B cell (primary cell): Measurements from ENCODE around the gene HSDL2. TPM values are rescaled to one million over a fixed set of nuclear protein-coding genes. Genes with fewer than 3 reads are reported as not detected.

Experiments
- ATAC-seq: fragments of 200-7000 bp; cut with Tn5 transposase; one replicate; pipeline ENCODE4 v1.10.0; 2021; ENCODE audit warnings: low read depth, mild to moderate bottlenecking, moderate number of reproducible peaks, moderate library complexity
- CTCF ChIA-PET: fragments of 350-600 bp; sonication (Branson Sonifier 250); formaldehyde crosslinking; loops from one replicate; lab custom pipeline; 2021; ENCODE audit warnings: antibody characterized with exemption, inconsistent platforms; lab: Charles Lee
- POLR2A ChIA-PET: fragments of 350-600 bp; sonication (Branson Sonifier 250); formaldehyde crosslinking; loops from one replicate; lab custom pipeline; 2021; ENCODE audit warnings: antibody characterized with exemption; lab: Charles Lee
- DNase-seq: peaks from one replicate; pipeline ENCODE4 v3.0.0; 2013
- H2AFZ ChIP-seq: 2 replicates; pipeline ENCODE4 v1.6.1; 2012; ENCODE audit warnings: mild to moderate bottlenecking, low read depth, low read length; ENCODE audit not compliant: insufficient read depth, poor library complexity, severe bottlenecking
- H3K27ac ChIP-seq, 2 donors: 1 replicate in 1 of 2; 2 replicates in 1 of 2; pipeline ENCODE4 v1.5.1; 2012 to 2013; ENCODE audit warnings: low read length in 2 of 2, mild to moderate bottlenecking in 2 of 2, moderate library complexity in 1 of 2
- H3K27me3 ChIP-seq, 4 experiments: fragments of 200-600 bp in 1 of 4; sonication (generic) in 1 of 4; replicated peaks in 1 of 4; 1 replicate in 2 of 4; 2 replicates in 2 of 4; pipeline versions ENCODE4 v1.6.1 to v1.7.0; 2013 to 2016; ENCODE audit warnings: low read length in 3 of 4, mild to moderate bottlenecking in 2 of 4, mixed read lengths in 1 of 4, moderate library complexity in 1 of 4; ENCODE audit not compliant: insufficient read depth in 4 of 4, control insufficient read depth in 3 of 4; ENCODE audit errors: control extremely low read depth in 1 of 4
- H3K36me3 ChIP-seq, 2 experiments: replicated peaks in 1 of 2; 1 replicate in 1 of 2; 2 replicates in 1 of 2; pipeline versions ENCODE4 v1.6.1 to v1.7.1; 2013; ENCODE audit warnings: low read length in 1 of 2; ENCODE audit not compliant: insufficient read depth in 2 of 2, control insufficient read depth in 1 of 2; ENCODE audit errors: control extremely low read depth in 1 of 2, extremely low read depth in 1 of 2
- H3K4me1 ChIP-seq, 2 donors: fragments of 200-600 bp in 1 of 2; sonication (generic) in 1 of 2; 1 replicate in 1 of 2; 2 replicates in 1 of 2; pipeline versions ENCODE4 v1.5.1 to v1.6.1; 2013 to 2017; ENCODE audit warnings: low read length in 2 of 2; ENCODE audit not compliant: control insufficient read depth in 2 of 2, insufficient read depth in 2 of 2
- H3K4me2 ChIP-seq: replicated peaks from 2 replicates; pipeline ENCODE3; 2012; ENCODE audit warnings: mild to moderate bottlenecking, low read depth, low read length; ENCODE audit not compliant: poor library complexity, severe bottlenecking
- H3K4me3 ChIP-seq, 5 experiments: fragments of 200-600 bp in 1 of 5; sonication (generic) in 1 of 5; 1 replicate in 3 of 5; 2 replicates in 2 of 5; pipeline versions ENCODE4 v1.5.1 to v1.7.0; 2011 to 2016; ENCODE audit warnings: low read length in 4 of 5, mild to moderate bottlenecking in 4 of 5, low read depth in 2 of 5, control low read depth in 1 of 5, moderate library complexity in 1 of 5; ENCODE audit not compliant: insufficient read depth in 1 of 5; ENCODE audit errors: control extremely low read depth in 1 of 5, extremely low read depth in 1 of 5
- H3K79me2 ChIP-seq: fragments of 200-600 bp; sonication (generic); one replicate; pipeline ENCODE4 v1.6.0; 2016; ENCODE audit warnings: low read length; ENCODE audit not compliant: control insufficient read depth, insufficient read depth
- H3K9ac ChIP-seq: fragments of 200-600 bp; sonication (generic); 2 replicates; pipeline ENCODE4 v1.6.1; 2017; ENCODE audit warnings: mild to moderate bottlenecking, low read length, moderate library complexity
- H3K9me3 ChIP-seq, 3 donors: one replicate each; pipeline versions ENCODE4 v1.6.1 to v1.7.1; 2013; ENCODE audit warnings: low read length in 2 of 3; ENCODE audit not compliant: control insufficient read depth in 2 of 3, insufficient read depth in 1 of 3; ENCODE audit errors: control extremely low read depth in 1 of 3
- H4K20me1 ChIP-seq: 2 replicates; pipeline ENCODE4 v1.6.0; 2012; ENCODE audit warnings: mild to moderate bottlenecking, low read length; ENCODE audit not compliant: insufficient read depth, control insufficient read depth, poor library complexity, severe bottlenecking
- H3K27ac Mint-ChIP-seq: one replicate; pipeline ENCODE4 v1.8.0; 2021; ENCODE audit warnings: mixed read lengths
- H3K27me3 Mint-ChIP-seq: one replicate; pipeline ENCODE4 v1.8.0; 2021; ENCODE audit warnings: mixed read lengths
- H3K4me1 Mint-ChIP-seq: one replicate; pipeline ENCODE4 v1.8.0; 2021; ENCODE audit warnings: mixed read lengths
- H3K4me3 Mint-ChIP-seq: one replicate; pipeline ENCODE4 v1.8.0; 2021; ENCODE audit warnings: mixed read lengths
- H3K9me3 Mint-ChIP-seq: one replicate; pipeline ENCODE4 v1.8.0; 2022; ENCODE audit warnings: mixed read lengths; ENCODE audit not compliant: insufficient read depth
- CTCF ChIP-seq: fragments of 200-600 bp; IDR thresholded peaks from one replicate; pipeline ENCODE4 v1.8.0; 2022; ENCODE audit warnings: antibody characterized with exemption, mild to moderate bottlenecking
- EZH2 ChIP-seq: IDR thresholded peaks from 2 replicates; pipeline ENCODE4 v1.6.1; 2012; ENCODE audit warnings: borderline replicate concordance, low read depth, mild to moderate bottlenecking, moderate library complexity, low read length; ENCODE audit not compliant: insufficient read depth, poor library complexity, severe bottlenecking
- WGBS: methylation state at CpG from one replicate; pipeline ENCODE4 v1.1.5; 2013; ENCODE audit warnings: missing lambda C conversion rate; ENCODE audit not compliant: insufficient coverage; 5-methylcytosine and 5-hydroxymethylcytosine counted together
- intact Hi-C: fragments of 100-400 bp; cut with micrococcal nuclease; formaldehyde crosslinking; loops from one replicate; pipeline ENCODE4 v1.10.0; 2022
- polyA plus RNA-seq: library from polyadenylated mRNA; depleted of rRNA; stranded (reverse); fragments of >200 nt; gene quantifications from 2 replicates; pipeline ENCODE4 v1.2.3, GENCODE V29; 2012
- total RNA-seq, 2 donors: library from RNA; stranded (reverse); fragments of 120-200 nt in 1 of 2; gene quantifications; 1 replicate in 1 of 2; 2 replicates in 1 of 2; pipeline versions ENCODE4 v1.2.3 to v1.2.4, GENCODE V29; 2013 to 2022

Gene HSDL2
- total and polyA plus RNA-seq, 2 donors (not counting 1 experiment from before 2014, with no cell fraction given), result 5.8 to 11.7 TPM

GRCh38 chr9:112493393-112494137 lies 113.7 kb downstream of the HSDL2 start:
- POLR2A ChIA-PET, result no interaction called here
- no peaks in the 10 kb centered on the region for H3K36me3 ChIP-seq
- no peaks in the 10 kb centered on the region for H3K4me1 ChIP-seq
- H3K4me3 ChIP-seq, result no peak overlapping the region
- intact Hi-C loops, result no loop called here
- H3K79me2 ChIP-seq, result peaks cover 21% of the 10 kb centered on the region
- no peaks in the 10 kb centered on the region for H3K27me3 ChIP-seq
- WGBS, result no CpG with 5 or more reads among the region's 1 CpG
- no peak overlapping the region for H3K4me2 ChIP-seq
- TF ChIP-seq CTCF, result no peak
- no peak for TF ChIP-seq EZH2
- H2AFZ ChIP-seq, result no peak overlapping the region
- peaks cover 1 to 18% (median 14%) of the 10 kb centered on the region in 3 donors for H3K9me3 ChIP-seq
- CTCF ChIA-PET, result interaction anchor here (0.8 kb wide), 1 partner anchor 326 kb away, joined by 3 read pairs; no protein-coding TSS in a partner anchor
- no peak overlapping the region for H3K27ac ChIP-seq
- DNase-seq (no peak), ATAC-seq (no peak)
- Mint-ChIP-seq H3K4me1 (peaks cover 2% of the 10 kb centered on the region), H3K27me3 (no peaks in the 10 kb centered on the region), H3K4me3 (no peak overlapping the region), H3K27ac (no peak overlapping the region), H3K9me3 (peaks cover 11% of the 10 kb centered on the region)
- H4K20me1 ChIP-seq, result no peaks in the 10 kb centered on the region
- no peak overlapping the region for H3K9ac ChIP-seq

GRCh38 chr9:112494153-112494552 lies 114.2 kb downstream of the HSDL2 start:
- intact Hi-C loops, result no loop called here
- Histone ChIP-seq H3K27me3 (no peaks in the 10 kb centered on the region), H3K36me3 (no peaks in the 10 kb centered on the region), H4K20me1 (no peaks in the 10 kb centered on the region), H3K9me3 (peaks cover 1 to 18% (median 14%) of the 10 kb centered on the region in 3 donors), H3K4me3 (no peak overlapping the region), H3K79me2 (peaks cover 26% of the 10 kb centered on the region), H2AFZ (no peak overlapping the region), H3K27ac (no peak overlapping the region), H3K9ac (no peak overlapping the region), H3K4me1 (no peaks in the 10 kb centered on the region), H3K4me2 (no peak overlapping the region)
- peaks cover 11% of the 10 kb centered on the region for H3K9me3 Mint-ChIP-seq
- DNase-seq, result no peak
- ATAC-seq, result no peak
- no peak overlapping the region for H3K4me3 Mint-ChIP-seq
- no peak for TF ChIP-seq CTCF
- no peak for TF ChIP-seq EZH2
- peaks cover 2% of the 10 kb centered on the region for H3K4me1 Mint-ChIP-seq
- no peaks in the 10 kb centered on the region for H3K27me3 Mint-ChIP-seq
- ChIA-PET CTCF (no interaction called here), POLR2A (no interaction called here)
- WGBS, result 100% methylated on average over 1 of the region's 1 CpG
- H3K27ac Mint-ChIP-seq, result no peak overlapping the region
